ENCODE results near the gene MAP7D3.
A peak's percentile ranks its signal among the peaks of the same experiment; 100 is the strongest.

Gene MAP7D3

GRCh38 chrX:136205882-136206380 is 45.3 kb downstream of the MAP7D3 start:
- no peak for DNase-seq

DNA sequence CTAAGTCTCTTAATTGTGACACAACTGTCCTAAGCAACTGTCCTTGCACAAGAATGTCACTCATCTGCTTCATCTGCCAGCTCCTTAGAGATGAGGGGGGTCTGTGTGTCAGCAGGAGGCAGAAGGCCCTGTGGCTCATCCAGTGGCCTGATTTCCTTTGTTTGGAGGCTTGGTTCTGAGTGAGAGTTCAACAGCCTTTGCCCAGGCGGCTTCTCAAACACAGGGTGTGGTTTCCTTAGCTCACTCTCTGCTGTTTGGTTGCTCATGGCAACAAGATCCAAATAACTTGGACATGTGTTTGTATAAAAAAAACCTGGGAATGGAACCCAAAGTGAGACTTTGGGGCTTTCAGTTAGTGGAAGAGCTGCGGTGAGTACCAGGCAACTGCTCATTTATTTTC is 46.6 kb downstream of the MAP7D3 start:
- peak in 1 of 6 experiments; percentile 11 for DNase-seq

DNA sequence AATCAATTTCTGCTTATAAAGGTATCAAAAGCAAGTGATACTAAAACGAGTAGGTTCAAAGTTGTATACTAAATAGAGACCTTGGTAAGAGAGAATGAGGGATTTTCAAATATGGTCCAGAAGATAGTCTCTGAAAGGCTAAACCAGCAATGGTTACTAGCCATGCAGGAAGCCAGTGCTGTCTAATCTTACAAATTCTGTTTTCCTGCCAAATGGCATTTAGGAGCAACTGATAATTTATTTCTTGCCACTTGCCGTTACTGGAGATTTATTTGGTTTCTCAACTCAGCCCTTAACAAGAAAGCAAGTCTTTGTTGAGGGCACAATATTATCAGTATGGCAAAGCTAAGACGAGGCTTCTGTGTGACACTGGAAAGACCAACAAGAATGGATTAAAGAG is 47.2 kb downstream of the MAP7D3 start:
- no peak for DNase-seq

GRCh38 chrX:136203438-136203837 is 47.8 kb downstream of the MAP7D3 start:
- DNase-seq, result peak in 1 of 6 experiments; percentile 1

- no peak for DNase-seq
These were observed 48.3 kb downstream of the MAP7D3 start for GRCh38 chrX:136202889-136203288.

DNA sequence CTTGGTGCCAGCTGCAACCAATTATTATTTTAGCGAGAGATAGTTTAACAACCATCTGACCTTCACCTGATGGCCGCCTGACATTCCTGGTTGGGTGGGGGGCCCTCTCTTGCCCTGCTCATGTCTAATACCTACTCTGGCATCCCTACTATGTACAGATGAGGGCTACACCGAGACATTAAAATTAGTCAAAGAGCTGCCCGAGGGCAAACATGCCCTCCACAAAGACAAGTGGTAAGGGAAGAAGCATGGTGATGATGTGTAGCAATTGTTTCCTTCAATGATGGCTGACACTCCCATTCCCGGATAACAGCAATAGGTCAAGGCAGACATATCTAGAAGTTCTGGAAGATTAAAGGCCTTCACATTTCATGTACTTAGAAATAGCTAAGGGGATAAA is 49.6 kb downstream of the MAP7D3 start:
- no peak for DNase-seq

DNA sequence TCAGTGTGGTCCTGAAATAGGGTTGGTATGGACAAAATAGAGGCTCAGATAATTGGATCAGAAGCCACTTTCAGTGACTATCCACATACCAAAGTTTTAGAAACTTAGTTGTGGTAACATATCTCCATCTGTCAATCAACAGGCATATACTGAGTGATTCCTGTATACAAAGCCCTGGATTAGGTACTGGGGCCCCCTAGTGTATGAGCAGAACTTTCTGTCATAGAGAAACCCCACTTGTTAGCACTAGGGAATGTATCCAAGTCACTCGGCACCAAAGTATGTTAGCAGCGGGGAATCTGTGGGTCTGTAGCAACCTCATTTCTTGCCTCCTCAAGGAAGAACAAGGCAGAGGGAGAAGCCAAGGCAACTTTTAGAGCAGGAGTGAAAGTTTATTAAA is 50.7 kb downstream of the MAP7D3 start:
- peak in 1 of 6 experiments; percentile 2 for DNase-seq

DNA sequence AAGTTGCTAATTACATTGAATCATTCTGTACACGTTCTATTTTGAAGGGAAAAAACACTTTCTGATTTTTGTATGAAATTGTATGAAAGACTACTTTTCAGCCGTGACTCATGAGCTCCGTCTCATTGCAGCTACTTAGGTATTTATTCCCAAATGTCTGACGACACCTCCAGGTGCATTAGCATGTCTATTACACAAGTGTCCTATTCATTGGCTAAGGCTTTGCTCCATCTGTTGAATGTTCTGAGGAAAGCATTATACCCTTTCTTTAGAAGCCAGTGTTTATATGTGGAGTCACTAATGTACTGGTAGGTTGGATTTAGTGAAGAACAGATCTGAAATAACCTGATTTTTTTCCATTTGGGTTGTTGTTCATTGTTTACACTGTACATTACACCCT is 51.8 kb downstream of the MAP7D3 start:
- no peak for DNase-seq

GRCh38 chrX:136198678-136199243 is 52.4 kb downstream of the MAP7D3 start:
- no peak for DNase-seq

GRCh38 chrX:136198010-136198409 is 53.2 kb downstream of the MAP7D3 start:
- no peak for DNase-seq

DNA sequence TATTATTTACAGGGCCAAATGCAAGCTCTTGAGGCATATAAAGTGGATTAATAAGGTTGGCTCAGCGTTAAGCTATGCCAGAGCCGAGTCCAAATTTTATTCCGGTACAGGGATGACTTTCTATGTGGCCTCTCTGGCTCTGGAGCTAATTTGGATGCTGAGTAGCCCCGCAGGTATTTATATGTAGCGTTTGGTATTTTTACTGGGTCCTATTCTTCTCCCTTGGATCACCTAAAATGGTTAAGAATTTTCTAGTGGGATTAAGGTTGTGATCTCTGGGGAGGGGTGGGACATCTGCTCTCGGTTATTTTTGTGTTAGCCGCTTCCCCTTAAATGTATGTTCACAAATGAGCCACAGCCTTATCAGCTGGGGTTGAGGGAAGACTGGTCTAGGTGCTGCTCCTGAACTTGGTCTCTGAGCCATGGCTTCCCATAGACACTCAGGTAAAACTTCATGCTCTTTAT is 54.5 kb downstream of the MAP7D3 start:
- DNase-seq, result no peak

- DNase-seq, result no peak
These were observed 56.0 kb downstream of the MAP7D3 start for GRCh38 chrX:136195247-136195646.

DNA sequence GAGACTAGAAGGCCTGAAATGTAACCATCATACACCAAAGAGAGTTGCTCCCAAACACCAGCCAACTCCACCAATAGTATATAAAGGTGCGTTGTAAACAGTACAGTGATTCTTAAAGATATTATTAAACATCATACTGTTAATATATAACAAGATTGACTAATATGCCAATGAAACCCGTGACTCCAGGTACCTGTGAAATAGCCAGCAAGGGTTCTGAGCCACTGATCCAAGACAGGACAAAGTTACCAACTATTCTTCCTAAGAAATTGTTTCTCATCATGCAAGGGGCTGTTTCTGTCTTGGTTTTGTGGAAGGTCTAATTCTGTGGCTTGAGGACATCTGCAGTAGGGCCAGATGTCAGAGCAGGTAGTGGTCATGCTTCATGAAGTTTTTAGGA is 56.7 kb downstream of the MAP7D3 start:
- no peak for DNase-seq

- no peak for DNase-seq
These were observed 57.4 kb downstream of the MAP7D3 start for GRCh38 chrX:136193771-136194170.

DNA sequence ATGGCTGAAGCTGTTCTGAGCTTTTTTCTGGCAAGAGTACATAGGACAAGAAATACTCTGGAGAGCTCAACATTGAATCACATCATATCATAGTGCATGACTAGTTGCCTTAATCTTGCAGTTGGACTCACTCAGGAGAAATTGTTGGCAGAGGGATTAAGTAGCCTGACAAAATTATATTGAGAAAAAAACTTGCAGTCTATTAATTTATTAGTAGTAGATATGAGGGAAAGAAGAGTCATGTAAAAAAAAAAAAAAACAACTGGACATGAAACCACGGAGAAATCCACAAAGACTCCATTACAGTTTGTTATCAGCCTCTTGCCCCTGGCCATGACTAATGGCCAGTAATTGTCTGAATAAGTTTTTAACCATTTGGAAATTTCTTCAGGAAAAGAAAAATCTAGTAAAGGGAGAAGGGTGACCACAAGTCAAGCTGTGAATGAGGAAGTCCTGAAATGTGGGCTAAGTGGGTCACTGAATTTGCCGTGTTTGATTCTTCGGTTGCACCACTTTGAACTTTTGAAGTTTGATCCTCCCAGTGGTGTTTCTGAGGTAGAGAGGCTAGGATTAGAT is 58.3 kb downstream of the MAP7D3 start:
- DNase-seq, result no peak

DNA sequence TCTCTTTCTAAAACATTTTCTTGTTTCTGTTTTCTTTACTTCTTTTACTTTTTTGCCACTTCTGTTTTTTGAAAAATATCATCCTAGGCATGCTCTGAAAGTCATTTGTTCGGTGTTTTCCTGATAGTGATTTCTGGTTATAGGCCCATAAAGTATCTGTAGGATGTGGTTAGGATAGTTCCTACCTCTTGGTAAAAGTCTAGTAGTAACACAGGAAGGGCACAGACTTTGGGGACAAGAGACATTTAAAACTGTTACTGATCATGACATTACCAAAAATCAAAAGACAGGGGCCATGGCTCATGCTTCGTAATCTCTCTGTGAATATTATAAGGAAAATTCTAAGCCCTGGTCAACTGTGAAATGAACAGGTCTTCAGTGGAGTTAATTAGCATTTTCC is 59.1 kb downstream of the MAP7D3 start:
- DNase-seq, result peak in 1 of 6 experiments; percentile 10

- no peak for DNase-seq
These were observed 60.0 kb downstream of the MAP7D3 start for GRCh38 chrX:136191171-136191570.

GRCh38 chrX:136190038-136190713 is 61.0 kb downstream of the MAP7D3 start:
- no peak for DNase-seq

DNA sequence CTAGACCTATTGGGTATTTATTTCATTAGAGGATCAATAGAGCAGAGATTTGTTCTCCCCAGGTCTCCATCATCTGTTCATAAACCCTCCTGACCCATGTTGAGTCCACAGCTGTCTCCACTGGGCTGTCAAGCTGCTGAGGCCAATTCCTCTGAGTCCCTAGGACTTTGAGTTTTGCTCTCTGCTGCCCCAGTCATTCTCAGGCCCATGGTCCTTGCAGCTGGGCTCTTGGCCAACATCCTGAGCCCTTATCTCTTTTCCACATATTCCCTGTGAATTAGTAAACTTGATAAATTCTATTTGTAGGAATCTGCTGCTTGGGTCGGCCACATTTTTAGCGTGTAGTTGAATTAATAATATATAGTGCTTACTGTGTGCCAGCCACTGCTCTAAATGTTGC is 62.0 kb downstream of the MAP7D3 start:
- no peak for DNase-seq

- DNase-seq, result no peak
These were observed 65.2 kb downstream of the MAP7D3 start for GRCh38 chrX:136186023-136186413.

DNA sequence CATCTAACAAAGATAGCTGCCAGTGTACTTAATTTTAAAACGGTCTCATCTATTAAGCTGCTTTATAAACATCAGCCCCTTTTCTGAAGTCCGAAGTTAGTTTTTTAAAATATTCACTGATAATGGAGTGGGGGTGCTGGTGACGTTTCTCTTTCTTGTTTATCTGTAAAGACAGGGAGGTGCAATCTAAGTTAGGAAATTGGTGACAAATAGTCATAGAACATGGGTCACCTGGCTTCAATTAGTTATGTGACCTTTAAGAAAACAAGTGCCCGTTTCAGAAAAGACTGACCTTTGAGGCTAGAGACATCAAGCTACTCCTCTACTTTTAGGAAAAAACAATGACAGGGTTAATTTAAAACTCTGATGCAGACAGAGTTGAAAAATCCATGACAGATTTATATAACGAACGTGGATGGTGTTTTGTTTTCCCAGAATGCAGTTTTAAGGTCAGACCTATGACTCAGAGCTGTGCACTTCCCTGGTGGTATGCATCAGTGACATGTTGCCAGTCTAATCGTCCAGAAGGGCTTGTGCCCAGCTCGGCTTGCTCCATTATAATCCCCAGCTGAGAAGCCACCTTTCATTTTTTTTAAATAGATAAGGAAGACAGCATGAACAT is 65.7 kb downstream of the MAP7D3 start:
- DNase-seq, result no peak

DNA sequence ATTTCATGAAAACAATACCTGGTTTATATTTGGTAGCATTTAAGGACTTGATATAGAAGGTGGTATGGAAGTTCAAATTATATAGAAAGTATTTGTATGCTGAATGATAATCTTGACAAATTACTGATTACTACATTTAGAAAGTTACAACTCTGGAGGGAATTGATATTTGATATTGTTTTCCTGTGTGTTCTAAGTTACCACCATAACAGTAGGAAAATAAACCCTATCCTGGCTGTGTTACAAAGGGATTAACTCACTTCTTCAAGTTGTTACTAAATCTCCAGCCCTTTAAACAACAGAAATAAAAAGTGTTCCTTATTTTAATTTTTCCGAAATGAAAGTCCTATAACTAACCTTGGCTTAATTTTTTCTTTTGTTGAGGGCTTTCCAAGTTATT is 67.3 kb downstream of the MAP7D3 start:
- DNase-seq, result no peak

GRCh38 chrX:136183172-136183571 is 68.0 kb downstream of the MAP7D3 start:
- no peak for DNase-seq

GRCh38 chrX:136182414-136182813 is 68.8 kb downstream of the MAP7D3 start:
- no peak for DNase-seq
